GM04503 (cell line): ENCODE results near the gene ETF1.

Experiments used
- DNase-seq: peaks from one replicate; pipeline ENCODE4 v3.0.0-alpha.2; 2012; ENCODE audit warnings: low read depth

Gene ETF1

DNA sequence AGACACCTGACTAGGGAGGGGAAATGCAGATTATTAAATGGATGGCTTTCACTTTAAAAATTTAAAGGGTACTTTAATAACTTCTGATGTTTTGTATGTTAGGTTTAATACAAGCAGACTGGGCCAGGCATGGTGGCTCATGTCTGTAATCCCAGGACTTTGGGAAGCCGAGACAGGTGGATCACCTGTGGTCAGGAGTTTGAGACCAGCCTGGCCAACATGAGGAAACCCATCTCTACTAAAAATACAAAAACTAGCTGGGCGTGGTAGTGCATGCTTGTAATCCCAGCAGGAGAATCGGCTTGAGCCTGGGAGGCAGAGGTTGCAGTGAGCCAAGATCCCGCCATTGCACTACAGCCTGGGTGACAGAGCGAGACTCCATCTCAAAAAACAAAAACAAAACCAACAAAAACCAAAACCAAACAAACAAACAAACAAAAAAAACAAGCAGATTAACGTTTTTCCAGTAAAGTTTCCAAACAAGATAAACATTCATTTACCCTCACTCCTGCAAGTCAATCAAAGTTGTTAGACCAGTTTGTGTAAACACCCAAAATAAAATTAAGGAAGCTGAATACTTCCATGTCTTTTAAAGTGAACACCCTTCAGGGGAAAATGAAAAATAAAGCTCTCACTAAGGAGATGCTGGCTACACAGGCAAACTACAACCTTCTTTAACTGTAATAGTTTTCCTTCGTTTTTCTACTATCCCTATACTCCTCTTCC lies 14.1 kb downstream of the ETF1 start:
- DNase-seq, result no peak

DNA sequence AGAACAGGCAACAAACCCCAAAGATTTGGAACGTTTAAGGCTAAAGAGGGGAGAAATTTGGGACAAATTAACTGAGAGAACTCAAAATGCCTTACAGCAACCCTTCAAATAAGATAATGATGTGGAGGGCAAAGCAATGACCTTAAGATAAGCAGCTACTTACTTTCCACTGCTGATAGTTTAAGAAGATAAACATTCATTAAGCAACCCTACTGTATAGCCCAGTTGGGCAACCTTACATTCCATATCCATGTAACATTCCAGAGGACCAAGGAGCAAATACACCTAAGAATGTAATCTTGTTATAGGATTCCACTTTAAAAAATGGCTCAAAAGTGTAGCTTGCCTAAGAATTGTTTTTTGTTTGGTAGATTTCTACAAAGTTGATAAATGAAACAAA lies 14.8 kb downstream of the ETF1 start:
- DNase-seq, result no peak

DNA sequence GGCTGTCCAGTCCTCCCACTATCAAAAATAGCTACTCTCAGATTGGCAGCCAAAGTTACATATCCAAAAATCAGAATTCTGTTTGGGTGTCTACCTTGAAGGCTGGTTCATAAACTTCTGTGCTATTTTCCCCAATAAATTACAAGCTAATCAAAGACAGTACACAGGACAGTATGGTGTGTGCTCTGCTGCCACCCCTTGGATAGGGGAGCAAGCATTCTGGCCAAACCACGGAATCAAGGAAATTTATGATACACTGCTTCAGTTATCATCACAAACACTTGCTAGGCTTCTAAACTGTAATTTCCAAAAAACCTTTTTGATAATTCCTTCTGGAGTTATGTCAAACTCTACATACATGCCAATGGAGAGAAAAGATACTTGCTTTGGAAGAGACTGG lies 15.9 kb downstream of the ETF1 start:
- no peak for DNase-seq

DNA sequence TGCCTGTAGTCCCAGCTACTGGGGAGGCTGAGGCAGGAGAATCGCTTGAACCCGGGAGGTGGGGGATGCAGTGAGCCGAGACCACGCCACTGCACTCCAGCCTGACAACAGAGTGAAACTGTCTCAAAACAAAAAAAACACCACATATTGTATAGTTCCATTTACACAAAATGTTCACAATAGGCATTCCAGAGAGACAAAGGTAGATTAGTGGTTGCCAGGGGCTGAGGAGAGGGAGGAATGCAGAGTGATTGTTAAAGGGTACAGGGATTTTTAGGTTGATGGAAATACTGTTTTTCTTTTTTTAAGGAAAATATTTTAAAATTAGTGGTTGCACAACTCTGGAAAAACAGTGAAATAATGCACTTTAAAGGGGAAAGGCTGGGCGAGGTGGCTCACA lies 19.6 kb downstream of the ETF1 start:
- DNase-seq, result no peak

DNA sequence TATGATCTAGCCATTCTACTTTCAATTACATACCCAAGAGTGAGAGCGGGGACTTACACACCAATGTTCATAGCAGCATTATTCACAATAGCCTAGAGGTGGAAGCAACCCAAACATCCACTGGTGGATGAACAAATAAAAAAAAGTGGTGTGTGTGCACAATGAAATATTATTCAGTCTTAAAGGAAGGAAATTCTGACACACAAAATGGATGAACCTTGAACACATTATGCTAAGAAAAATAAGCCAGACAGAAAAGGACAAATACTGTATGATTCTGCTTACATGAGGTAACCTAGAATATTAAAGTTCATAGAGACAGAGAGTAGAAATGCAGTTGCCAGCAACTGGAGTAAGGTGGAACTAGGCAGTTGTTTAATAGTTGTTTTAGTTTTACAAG lies 22.1 kb downstream of the ETF1 start:
- no peak for DNase-seq

DNA sequence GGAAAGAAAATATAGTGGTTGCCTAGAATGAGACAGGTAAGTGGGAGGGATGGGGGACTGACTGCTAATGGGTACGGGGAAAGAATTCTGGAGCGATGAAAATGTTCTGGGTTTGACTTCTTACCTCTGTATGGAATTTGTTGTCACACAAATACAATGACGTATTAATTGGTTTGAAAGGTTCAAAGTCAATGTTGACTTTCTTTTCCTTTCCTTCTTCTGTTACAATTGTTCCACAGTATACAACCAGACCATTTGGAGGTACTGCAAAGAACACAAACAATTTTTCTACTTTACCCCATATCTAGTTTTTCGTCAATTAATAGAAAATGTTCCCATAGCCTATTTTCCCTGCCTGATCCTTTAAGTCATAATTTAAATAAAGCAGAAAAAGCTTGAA lies 25.6 kb downstream of the ETF1 start:
- no peak for DNase-seq

DNA sequence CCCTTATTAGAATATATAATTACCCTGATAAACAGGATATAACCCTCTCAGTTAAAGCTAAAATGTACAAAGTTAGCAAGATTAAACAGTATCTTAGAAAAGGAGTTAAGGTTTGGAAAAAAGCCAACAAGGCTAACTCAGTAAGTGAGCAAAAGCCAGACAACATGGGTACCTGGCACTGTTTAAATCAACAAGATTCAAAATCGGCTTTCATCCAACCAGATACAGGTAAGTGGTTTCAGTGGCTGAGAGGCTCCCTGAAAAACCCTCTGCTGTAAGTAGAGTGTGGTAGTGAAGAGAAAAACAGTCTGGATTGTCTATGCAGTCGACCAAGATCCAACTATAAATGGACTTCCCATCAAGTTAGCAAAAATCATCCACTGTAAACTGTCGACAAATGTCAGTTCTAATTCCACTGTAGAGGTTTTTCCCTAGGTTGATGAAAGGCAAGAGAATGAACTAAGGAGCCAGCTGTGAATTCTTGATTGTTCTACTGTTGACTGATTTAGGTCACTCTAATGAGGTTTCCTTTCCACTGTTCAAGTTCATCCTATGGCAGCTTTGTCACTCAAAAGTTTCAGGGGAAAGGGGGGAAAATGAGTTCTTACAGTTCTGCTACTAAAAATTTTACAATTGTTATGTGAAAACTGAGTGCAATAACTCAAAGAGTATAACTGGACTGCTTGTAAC lies 27.3 kb downstream of the ETF1 start:
- no peak for DNase-seq

DNA sequence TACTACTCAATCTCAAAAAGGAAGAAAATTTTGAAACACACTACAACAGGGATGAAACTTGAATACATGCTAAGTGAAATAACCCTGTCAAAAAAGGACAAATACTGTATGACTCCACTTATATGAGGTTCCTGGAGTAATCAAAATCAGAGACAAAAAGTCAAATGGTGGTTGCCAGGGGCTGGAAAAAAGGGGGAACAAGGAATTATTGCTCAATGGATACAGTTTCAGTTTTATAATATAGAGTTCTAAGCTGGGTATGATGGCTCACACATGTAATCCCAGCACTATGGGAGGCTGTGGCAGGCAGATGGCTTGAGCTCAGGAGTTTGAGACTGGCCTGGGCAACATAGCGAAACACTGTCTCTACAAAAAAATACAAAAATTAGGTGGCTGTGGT lies 29.0 kb downstream of the ETF1 start:
- no peak for DNase-seq

DNA sequence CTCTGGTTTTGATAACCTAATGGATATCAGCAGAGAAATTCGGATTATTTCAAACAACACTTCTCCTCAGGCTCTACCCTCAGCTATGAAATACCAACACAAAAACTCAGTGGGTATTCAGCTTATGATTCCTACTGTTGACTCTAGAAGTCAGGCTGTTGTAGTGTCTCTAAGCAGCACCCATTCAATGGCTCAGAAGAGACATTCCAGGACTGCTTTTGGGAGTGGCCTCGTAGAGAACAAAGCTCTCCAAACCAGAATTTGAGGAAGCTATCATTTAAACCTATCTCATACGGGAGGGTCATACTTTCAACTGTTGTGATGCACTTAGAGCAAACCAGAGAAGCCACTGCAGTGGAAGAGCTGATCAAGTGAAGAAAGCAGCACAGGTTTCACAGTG lies 34.1 kb downstream of the ETF1 start:
- DNase-seq, result peak; percentile 68

DNA sequence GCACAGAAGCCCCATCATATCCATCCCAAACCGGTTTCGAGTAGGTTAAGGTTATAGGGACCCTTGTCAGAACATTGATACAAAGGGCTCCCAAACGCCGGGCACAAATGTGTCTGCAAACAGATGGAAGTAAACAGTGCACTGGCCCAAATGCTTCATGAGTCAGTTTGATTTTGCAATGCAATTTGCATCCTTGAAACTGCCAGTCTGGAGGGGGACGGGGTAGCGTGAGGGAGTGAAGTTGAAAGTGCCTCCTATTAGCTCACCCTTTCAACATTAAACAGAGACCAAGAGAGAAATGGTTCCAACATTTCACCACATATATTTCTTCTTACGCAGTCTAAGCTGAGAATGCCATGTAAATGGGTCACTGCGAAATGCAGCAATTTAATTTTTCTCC lies 35.6 kb downstream of the ETF1 start:
- DNase-seq, result peak; percentile 87

DNA sequence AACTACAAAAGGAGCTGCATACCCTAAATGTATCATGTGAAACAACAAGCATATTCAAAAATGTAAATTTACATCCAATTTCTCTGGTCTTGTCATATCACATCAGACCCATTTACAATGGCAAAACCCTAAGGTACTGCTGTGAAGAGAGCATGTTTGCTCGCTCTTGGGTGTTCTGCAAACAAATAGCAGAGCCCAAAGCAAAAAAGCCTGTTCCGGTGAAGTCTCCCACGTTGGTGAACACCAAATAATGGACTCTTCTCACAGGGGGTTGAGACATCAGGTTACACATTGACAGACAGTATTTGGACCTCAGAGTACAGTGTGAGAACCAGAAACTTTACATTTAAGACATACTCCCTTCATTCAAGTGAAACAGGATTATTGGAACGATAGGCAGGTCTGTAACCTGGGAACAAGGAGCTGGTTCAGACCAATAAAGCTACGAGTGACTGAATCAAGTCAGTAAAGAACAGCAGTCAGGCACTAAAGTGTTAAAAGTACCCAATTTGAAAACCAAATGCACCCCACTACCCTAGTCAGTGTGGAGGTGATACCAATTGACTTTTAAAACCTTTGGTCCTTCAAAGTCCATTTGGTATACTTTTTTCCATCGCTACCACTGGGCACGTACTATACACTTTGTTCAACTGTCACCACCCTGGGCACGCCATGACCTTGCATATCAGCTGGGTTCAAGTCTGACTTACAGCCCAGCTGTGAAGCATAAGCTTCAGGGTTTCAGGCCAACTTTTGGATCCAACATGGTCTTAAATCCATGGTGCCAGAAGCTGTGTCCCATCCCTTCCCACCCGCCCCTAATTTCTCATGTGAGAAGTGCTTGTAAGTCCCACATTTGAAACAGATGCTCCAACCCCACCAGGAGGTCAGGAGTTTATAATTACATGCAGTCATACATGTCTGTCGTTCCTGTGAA lies 36.4 kb downstream of the ETF1 start:
- no peak for DNase-seq

DNA sequence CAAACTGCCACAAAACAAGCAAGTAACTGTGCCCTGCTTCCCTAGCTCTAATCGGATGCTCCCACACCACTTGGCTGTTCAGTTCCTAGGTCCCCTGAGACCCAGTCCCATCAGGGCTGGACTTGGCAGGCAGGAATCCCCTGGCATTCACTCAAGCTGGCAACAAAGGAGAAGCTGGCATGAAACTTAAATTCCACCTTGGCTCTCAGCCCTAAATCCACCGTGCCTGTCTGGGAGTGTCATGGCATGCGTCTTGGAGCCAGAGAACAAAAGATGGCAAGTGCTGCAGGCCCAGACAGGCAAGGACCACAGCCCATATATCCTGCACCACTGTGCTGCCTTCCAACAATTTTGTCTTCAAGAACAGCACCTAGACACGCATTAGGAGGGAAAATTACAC lies 38.2 kb downstream of the ETF1 start:
- no peak for DNase-seq

DNA sequence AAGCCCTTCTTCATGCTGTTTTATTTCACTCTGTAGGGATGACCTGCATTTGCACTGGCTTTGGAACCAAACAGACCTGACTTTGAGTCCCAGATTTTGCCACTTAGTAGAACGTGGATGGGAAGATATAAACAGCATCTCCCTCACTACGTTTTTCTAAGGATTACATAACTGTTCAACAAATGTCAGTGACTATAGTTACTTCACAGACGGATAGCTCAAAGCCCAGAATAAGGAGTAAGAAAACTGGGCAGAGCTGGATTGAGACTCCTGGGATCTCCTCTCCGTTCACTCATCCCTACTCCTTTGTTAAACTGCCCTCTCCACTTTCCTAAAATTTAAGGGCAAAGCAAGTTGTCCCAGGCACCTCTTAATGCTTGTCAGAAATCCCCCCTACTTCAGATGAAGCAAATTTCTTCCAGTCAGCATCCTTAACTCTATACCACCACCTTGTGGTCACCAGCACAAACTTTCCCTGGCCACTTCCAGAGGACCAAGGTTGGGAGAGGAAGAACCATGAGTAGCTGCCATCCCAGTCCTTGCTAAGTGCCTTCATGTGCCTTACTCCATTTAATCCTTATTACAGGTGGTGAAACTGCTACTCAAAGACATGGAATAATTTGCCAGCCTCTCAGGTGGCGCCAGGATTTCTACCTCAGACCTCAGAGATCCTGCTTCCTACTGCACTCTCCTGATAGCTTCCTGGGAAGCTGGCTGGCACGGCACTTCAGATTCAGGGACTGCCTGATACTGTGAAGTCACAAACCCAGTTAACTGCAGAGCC lies 39.4 kb downstream of the ETF1 start:
- DNase-seq, result no peak

DNA sequence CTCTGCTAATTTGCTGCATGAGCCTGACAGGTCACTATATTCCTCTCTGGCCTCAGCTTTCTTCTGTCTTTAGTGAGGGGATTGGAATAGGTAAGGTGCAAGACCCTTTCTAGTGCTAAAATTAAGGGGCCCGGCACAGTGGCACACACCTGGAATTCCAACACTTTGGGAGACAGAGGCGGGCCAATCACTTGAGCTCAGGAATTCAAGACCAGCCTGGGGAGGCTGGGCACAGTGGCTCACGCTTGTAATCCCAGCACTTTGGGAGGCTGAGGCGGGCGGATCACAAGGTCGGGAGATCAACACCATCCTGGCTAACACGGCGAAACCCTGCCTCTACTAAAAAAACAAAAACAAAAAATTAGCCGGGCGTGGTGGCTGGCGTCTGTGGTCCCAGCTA lies 40.5 kb downstream of the ETF1 start:
- DNase-seq, result no peak

DNA sequence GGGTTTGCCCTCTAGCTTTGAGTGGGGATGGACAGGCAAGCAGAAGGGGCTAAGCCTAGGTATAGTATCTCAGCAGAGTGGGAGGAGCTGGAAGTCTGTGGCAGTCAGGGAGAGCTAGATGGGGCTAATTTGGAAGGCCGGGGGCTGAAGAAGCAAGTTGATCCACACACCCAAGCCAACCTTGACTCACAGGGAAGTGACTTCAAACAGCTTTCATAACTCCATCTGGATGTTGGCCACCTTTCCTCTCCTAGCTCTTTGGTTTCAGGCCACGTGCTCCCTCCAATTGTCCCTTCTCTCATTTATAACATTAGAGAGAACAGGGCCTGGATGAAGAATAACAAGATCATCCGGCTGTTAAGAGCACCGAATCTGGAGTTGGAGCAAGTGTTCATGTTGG lies 40.9 kb downstream of the ETF1 start:
- no peak for DNase-seq

DNA sequence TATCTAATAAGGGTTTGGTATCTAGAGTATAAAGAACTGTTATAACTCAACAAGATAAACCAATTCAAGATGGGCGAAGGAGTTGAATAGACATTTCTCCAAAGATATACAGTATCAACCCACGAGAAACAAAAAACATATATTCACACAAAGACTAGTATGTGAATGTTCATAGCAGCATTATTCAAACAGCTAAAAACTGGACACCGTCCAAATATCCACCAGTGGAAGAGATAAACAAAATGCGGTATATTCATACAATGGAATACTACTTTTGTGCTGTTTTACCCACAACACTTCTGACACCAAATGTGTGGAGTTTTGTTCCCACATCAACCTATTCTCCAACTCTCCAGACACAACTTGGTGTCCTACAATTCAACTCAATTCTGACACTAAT lies 44.7 kb downstream of the ETF1 start:
- no peak for DNase-seq

DNA sequence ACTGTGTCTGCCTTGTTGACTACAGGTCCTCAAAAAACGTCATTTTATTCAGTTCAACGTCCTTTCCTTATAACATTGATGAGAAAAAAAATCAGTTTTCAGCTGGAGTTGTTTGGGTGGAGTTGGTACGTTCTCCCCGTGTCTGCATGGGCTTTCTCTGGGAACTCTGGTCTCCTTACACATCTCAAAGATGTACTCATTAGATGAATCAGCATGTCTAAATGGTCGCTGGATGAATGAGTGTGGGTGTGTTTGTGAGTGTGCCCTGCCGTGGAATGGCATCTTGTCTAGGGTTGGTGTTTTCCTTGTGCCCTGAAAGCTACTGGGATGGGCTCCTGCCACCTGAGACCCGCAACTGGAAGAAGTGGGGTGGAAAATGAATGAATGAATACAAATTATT lies 47.7 kb downstream of the ETF1 start:
- no peak for DNase-seq

DNA sequence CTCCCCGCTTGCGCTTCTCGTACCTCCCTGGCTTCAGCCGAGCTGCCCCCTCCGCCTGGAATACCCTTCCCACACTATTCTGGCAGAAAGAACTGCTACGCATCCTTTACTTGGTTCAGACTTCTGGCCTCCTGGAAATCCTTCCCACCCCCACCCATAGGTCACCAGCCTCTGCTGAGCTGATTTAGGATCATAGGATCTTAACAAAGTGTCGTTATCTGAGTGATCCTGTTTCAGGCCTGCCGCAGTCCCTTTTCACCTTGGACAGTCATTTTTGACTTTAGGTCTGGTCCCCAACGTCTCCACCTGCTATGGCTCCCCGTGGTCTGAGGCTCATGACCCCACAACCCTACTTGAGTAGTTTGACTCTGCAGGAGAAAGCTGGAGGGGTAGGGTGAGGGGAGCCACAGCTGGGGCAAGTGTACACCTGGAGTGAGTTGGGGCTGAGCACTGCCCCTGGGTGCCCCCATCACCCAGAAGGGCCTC lies 50.4 kb downstream of the ETF1 start:
- no peak for DNase-seq

DNA sequence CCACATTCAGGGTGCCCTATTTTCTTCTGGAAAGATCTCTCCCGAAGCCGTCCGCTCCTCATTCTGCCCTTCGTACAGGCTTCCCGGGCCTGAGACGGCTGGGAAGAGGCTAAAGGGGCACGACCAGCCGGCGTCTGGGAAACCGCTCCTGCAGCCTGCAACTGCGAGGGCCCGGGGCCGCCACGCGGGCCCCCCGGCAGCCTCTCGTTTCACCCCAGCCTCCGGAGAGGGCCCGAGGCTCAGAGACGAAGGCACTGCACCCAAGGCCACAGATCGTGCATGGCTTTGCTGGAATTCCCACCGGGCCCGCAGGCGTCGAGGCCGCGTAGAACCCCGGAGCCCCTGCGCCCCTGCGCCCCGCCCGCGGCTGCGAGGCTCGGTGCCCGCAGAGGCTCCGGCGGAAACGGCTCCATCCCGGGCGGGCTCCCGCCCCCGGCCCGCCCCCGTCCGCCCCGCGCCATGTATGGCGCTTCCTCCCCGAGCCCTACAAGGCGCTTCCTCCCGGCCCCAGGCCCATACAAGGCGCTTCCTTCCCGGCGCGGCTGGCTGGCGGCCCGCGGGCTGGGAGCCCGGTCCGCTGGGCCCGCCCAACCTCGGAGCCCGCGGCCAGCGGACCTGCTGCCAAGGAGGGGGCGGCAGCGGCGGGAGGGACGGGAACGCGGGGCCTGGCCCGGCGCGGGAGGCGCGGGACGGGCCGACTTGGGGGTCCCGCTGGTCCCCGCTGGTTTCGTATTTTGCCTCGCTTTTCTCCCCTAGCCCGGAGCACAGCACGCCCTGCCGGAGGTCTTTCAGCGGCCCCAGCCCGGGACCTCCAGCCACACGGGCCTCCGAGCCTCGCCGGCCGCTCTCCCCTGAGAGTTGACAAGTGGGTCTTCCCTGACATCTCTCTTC lies 51.1 kb downstream of the ETF1 start:
- no peak for DNase-seq

DNA sequence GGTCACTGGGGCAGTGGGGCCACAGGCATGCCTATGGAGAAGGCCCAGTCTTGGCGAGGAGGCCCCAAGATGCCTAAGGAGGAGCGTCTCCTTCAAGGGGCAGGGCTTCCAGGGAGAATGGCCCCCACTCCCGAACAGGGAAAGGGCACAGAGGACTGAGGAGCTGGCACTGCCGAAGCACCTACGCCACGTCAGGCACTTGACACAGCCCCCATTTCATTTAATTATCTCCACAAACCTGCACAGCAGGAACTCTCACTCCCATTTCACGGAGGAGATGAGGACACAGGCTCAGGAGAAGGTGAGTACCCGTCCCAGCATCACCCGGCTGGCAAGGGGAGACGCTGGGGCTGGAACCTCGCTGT lies 51.8 kb downstream of the ETF1 start:
- no peak for DNase-seq
